OCI-LY1 (cell line): ENCODE measurements around the gene RAMP3.

Source experiments
- EZH2 ChIP-seq: fragments of 200-600 bp; sonication (generic), shearing (Covaris generic); IDR thresholded peaks from 2 replicates; pipeline ENCODE4 v1.8.0; 2017; ENCODE audit warnings: borderline replicate concordance, mixed run types, mild to moderate bottlenecking, antibody characterized with exemption, low read length, moderate library complexity, mixed read lengths
- TF ChIP-seq, protein P1 (sequence below): fragments of 200-600 bp; sonication (generic), shearing (Covaris generic); IDR thresholded peaks from 2 replicates; pipeline ENCODE4 v1.5.1; 2017; ENCODE audit warnings: mild to moderate bottlenecking, antibody characterized with exemption, low read length, moderate library complexity, mixed read lengths

DNA sequence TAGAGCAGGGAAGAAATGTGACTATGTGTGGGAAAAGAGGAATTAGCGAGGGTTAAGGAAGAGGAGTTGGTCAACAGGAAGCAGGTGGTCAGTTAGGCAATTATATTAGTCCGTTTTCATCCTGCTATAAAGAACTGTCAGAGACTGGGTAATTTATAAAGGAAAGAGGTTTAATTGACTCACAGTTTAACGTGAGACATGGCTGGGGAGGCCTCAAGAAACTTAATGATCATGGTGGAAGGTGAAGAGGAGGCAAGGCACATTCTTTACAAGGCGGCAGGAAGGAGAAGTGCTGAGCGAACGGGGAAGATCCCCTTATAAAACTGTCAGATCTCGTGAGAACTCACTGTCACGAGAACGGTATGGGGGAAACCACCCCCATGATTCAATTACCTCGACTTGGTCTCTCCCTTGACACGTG is 35.0 kb downstream of the RAMP3 start:
- TF ChIP-seq, protein P1, sequence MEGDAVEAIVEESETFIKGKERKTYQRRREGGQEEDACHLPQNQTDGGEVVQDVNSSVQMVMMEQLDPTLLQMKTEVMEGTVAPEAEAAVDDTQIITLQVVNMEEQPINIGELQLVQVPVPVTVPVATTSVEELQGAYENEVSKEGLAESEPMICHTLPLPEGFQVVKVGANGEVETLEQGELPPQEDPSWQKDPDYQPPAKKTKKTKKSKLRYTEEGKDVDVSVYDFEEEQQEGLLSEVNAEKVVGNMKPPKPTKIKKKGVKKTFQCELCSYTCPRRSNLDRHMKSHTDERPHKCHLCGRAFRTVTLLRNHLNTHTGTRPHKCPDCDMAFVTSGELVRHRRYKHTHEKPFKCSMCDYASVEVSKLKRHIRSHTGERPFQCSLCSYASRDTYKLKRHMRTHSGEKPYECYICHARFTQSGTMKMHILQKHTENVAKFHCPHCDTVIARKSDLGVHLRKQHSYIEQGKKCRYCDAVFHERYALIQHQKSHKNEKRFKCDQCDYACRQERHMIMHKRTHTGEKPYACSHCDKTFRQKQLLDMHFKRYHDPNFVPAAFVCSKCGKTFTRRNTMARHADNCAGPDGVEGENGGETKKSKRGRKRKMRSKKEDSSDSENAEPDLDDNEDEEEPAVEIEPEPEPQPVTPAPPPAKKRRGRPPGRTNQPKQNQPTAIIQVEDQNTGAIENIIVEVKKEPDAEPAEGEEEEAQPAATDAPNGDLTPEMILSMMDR, result no peak
- TF ChIP-seq EZH2, result no peak
